Endothelial cell of umbilical vein (primary cell): ENCODE results near the gene LAMB4. TPM values are rescaled to one million over a fixed set of nuclear protein-coding genes. Genes with fewer than 3 reads are reported as not detected.

Source experiments
- BruUV-seq: library from RNA; stranded (reverse); fragments of 400-500 nt; replicated peaks from 2 replicates; lab custom pipeline; 2021; lab: Mats Ljungman, UMichigan
- CTCF ChIA-PET: fragments of 300-600, 350-600 bp; sonication (Branson Sonifier 250); formaldehyde crosslinking; loops from one replicate; lab custom pipeline; 2021; ENCODE audit warnings: antibody characterized with exemption, inconsistent platforms; lab: Charles Lee
- POLR2A ChIA-PET: fragments of 300-600, 350-600 bp; sonication (Branson Sonifier 250); formaldehyde crosslinking; loops from one replicate; lab custom pipeline; 2021; ENCODE audit warnings: antibody characterized with exemption, inconsistent platforms; lab: Charles Lee
- DNase-seq: peaks from one replicate; pipeline ENCODE4 v3.0.0-alpha.2; 2011; ENCODE audit warnings: low read depth, low spot score
- FAIRE-seq: peaks from 2 replicates; lab custom pipeline; 2011; peaks lifted over from hg19 to GRCh38; lab: Jason Lieb, UNC
- H2AFZ ChIP-seq: 2 replicates; pipeline ENCODE4 v1.6.0; 2012; ENCODE audit warnings: low read depth, low read length, control low read depth, inconsistent platforms
- H3K27ac ChIP-seq: 2 replicates; pipeline ENCODE4 v1.5.1; 2011; ENCODE audit warnings: low read depth, mild to moderate bottlenecking, control low read depth, low read length, moderate library complexity; ENCODE audit not compliant: insufficient read depth
- H3K27me3 ChIP-seq, 2 experiments: 2 replicates each; pipeline versions ENCODE4 v1.6.0 to v1.6.1; 2011; ENCODE audit warnings: low read length in 2 of 2, mixed read lengths in 1 of 2; ENCODE audit not compliant: control insufficient read depth in 2 of 2, insufficient read depth in 2 of 2
- H3K36me3 ChIP-seq, 2 experiments: 2 replicates in 1 of 2; 3 replicates in 1 of 2; pipeline ENCODE4 v1.5.1; 2011; ENCODE audit warnings: low read length in 2 of 2, mild to moderate bottlenecking in 1 of 2, moderate library complexity in 1 of 2; ENCODE audit not compliant: control insufficient read depth in 2 of 2, insufficient read depth in 2 of 2; ENCODE audit errors: extremely low read depth in 1 of 2
- H3K4me1 ChIP-seq: 3 replicates; pipeline ENCODE4 v1.5.1; 2011; ENCODE audit warnings: mild to moderate bottlenecking, low read length; ENCODE audit not compliant: control insufficient read depth, insufficient read depth; ENCODE audit errors: extremely low read depth
- H3K4me2 ChIP-seq: 2 replicates; pipeline ENCODE4 v1.6.1; 2011; ENCODE audit warnings: low read length, control low read depth, mixed read lengths; ENCODE audit not compliant: insufficient read depth
- H3K4me3 ChIP-seq, 3 experiments: fragments of 200-600 bp in 1 of 3; sonication (generic), shearing (Covaris generic) in 1 of 3; replicated peaks in 1 of 3; 2 replicates each; pipeline ENCODE4 v1.5.1; 2011 to 2016; ENCODE audit warnings: control low read depth in 3 of 3, low read length in 3 of 3, mild to moderate bottlenecking in 2 of 3, inconsistent platforms in 1 of 3, low read depth in 1 of 3, moderate library complexity in 1 of 3; ENCODE audit not compliant: insufficient read depth in 1 of 3
- H3K79me2 ChIP-seq: 2 replicates; pipeline ENCODE4 v1.6.0; 2012; ENCODE audit warnings: low read length, inconsistent platforms; ENCODE audit not compliant: control insufficient read depth, insufficient read depth
- H3K9ac ChIP-seq: replicated peaks from 2 replicates; pipeline ENCODE3; 2011; ENCODE audit warnings: low read length, control low read depth; ENCODE audit not compliant: insufficient read depth; ENCODE audit errors: extremely low read depth
- H3K9me1 ChIP-seq: replicated peaks from 3 replicates; pipeline ENCODE4 v1.6.0; 2011; ENCODE audit warnings: mild to moderate bottlenecking, low read length; ENCODE audit not compliant: control insufficient read depth, insufficient read depth; ENCODE audit errors: extremely low read depth
- H3K9me3 ChIP-seq: replicated peaks from 2 replicates; pipeline ENCODE4 v1.5.1; 2012; ENCODE audit warnings: low read length, inconsistent platforms; ENCODE audit not compliant: control insufficient read depth, insufficient read depth
- H4K20me1 ChIP-seq: replicated peaks from 2 replicates; pipeline ENCODE3; 2011; ENCODE audit warnings: mild to moderate bottlenecking, low read length; ENCODE audit not compliant: control insufficient read depth, insufficient read depth; ENCODE audit errors: extremely low read depth
- CTCF ChIP-seq, 2 donors: IDR thresholded peaks; 1 replicate in 1 of 2; 2 replicates in 1 of 2; pipeline ENCODE4 v1.5.1; 2011; ENCODE audit warnings: low read length in 2 of 2, mild to moderate bottlenecking in 2 of 2, moderate library complexity in 2 of 2, control low read depth in 1 of 2, inconsistent platforms in 1 of 2, low read depth in 1 of 2; ENCODE audit not compliant: insufficient read depth in 1 of 2; ENCODE audit errors: extremely low read depth in 1 of 2
- EZH2 ChIP-seq: IDR thresholded peaks from 2 replicates; pipeline ENCODE4 v1.6.1; 2012; ENCODE audit warnings: borderline replicate concordance, low read depth, mild to moderate bottlenecking, moderate library complexity, low read length, inconsistent platforms; ENCODE audit not compliant: severe bottlenecking
- FOS ChIP-seq: IDR thresholded peaks from 2 replicates; pipeline ENCODE4 v1.6.1; 2011; ENCODE audit warnings: mild to moderate bottlenecking, low read length, moderate library complexity, borderline replicate concordance; ENCODE audit not compliant: insufficient read depth
- GATA2 ChIP-seq: IDR thresholded peaks from 2 replicates; pipeline ENCODE4 v1.7.0; 2011; ENCODE audit warnings: low read depth, mild to moderate bottlenecking, moderate library complexity, mixed read lengths, low read length; ENCODE audit not compliant: insufficient read length, insufficient read depth
- JUN ChIP-seq: IDR thresholded peaks from 2 replicates; pipeline ENCODE4 v1.6.1; 2011; ENCODE audit warnings: borderline replicate concordance, low read depth; ENCODE audit not compliant: insufficient read length, insufficient read depth
- MAX ChIP-seq: IDR thresholded peaks from 2 replicates; pipeline ENCODE4 v1.6.1; 2011; ENCODE audit not compliant: insufficient read depth, insufficient read length
- MYC ChIP-seq: IDR thresholded peaks from one replicate; pipeline ENCODE4 v1.6.1; 2011; ENCODE audit warnings: mild to moderate bottlenecking, low read depth, low read length
- POLR2A ChIP-seq: IDR thresholded peaks from 2 replicates; pipeline ENCODE4 v1.6.1; 2012; ENCODE audit warnings: low read depth, mild to moderate bottlenecking, control low read depth, low read length
- POLR2AphosphoS5 ChIP-seq: IDR thresholded peaks from 2 replicates; pipeline ENCODE4 v1.6.1; 2012; ENCODE audit warnings: low read depth, mild to moderate bottlenecking, control low read depth, low read length, moderate library complexity; ENCODE audit not compliant: insufficient read depth
- dilution Hi-C: fragments of 300-500 bp; cut with MboI; formaldehyde crosslinking; loops from one replicate; pipeline ENCODE4 v1.15.0; 2019; ENCODE audit warnings: low sequenced_read_pairs; ENCODE audit not compliant: extremely low pct_ligation_motif_present
- intact Hi-C: fragments of 100-400 bp; cut with micrococcal nuclease; formaldehyde crosslinking; loops from one replicate; pipeline ENCODE4 v1.10.0; 2022
- polyA plus RNA-seq, 4 experiments: library from polyadenylated mRNA; depleted of rRNA in 3 of 4; stranded (reverse) in 3 of 4; unstranded in 1 of 4; fragments of >200 nt; gene quantifications; 2 replicates each; pipeline versions ENCODE4 v1.2.1 to v1.2.3, GENCODE V29; 2011 to 2012; ENCODE audit warnings: missing spikeins in 1 of 4
- total RNA-seq: library from RNA; stranded (reverse); gene quantifications from 2 replicates; pipeline ENCODE4 v1.2.3, GENCODE V29; 2021

The LAMB4 gene
- total and polyA plus RNA-seq, 2 donors (not counting 3 experiments of a cell fraction or from before 2014, with no cell fraction given) = 0.15 to 0.20 TPM

GRCh38 chr7:108009873-108010272 lies 120.3 kb downstream of the LAMB4 start:
- intact Hi-C loops = loop anchor here (10.0 kb wide), 1 partner anchor 285 kb away; no protein-coding TSS in a partner anchor
- Histone ChIP-seq H3K4me1 (peaks cover 20% of the 10 kb centered on the region), H3K36me3 (no peaks in the 10 kb centered on the region), H3K4me2 (no peak overlapping the region), H3K27ac (no peak overlapping the region), H3K9me1 (no peaks in the 10 kb centered on the region), H2AFZ (no peak overlapping the region), H3K27me3 (no peaks in the 10 kb centered on the region), H3K79me2 (no peaks in the 10 kb centered on the region), H3K9me3 (no peaks in the 10 kb centered on the region), H3K4me3 (no peak overlapping the region), H3K9ac (no peak overlapping the region), H4K20me1 (no peaks in the 10 kb centered on the region)
- DNase-seq (no peak), FAIRE-seq (no peak)
- dilution Hi-C loops = no loop called here
- no TSS peak for BruUV-seq
- CTCF ChIA-PET = no interaction called here
- POLR2A ChIA-PET = interaction anchor here (0.6 kb wide), 1 partner anchor 56 kb away, joined by 3 read pairs; no protein-coding TSS in a partner anchor
- TF ChIP-seq POLR2AphosphoS5 (no peak), JUN (no peak), MAX (no peak), CTCF (IDR thresholded peaks at IDR 0.05; ENCODE audit: extremely low read depth in 1 of 2, insufficient read depth in 1 of 2, low read depth in 1 of 2, low read length in 2 of 2) (no peak), FOS (no peak), POLR2A (no peak), EZH2 (no peak), GATA2 (no peak), MYC (no peak)
